HG02678 (cell line): ENCODE results near the gene CEACAM8.
"Not testable (repeated sequence)": the region's sequence is repeated elsewhere in the genome, so short reads cannot be mapped to it uniquely, and the experiment has no call there.

Experiments used
- ATAC-seq: cut with Tn5 transposase; IDR thresholded peaks from one replicate; pipeline ENCODE4 v1.9.1; 2021; ENCODE audit warnings: mild to moderate bottlenecking, moderate library complexity; ENCODE audit not compliant: unreplicated experiment

The CEACAM8 gene

DNA sequence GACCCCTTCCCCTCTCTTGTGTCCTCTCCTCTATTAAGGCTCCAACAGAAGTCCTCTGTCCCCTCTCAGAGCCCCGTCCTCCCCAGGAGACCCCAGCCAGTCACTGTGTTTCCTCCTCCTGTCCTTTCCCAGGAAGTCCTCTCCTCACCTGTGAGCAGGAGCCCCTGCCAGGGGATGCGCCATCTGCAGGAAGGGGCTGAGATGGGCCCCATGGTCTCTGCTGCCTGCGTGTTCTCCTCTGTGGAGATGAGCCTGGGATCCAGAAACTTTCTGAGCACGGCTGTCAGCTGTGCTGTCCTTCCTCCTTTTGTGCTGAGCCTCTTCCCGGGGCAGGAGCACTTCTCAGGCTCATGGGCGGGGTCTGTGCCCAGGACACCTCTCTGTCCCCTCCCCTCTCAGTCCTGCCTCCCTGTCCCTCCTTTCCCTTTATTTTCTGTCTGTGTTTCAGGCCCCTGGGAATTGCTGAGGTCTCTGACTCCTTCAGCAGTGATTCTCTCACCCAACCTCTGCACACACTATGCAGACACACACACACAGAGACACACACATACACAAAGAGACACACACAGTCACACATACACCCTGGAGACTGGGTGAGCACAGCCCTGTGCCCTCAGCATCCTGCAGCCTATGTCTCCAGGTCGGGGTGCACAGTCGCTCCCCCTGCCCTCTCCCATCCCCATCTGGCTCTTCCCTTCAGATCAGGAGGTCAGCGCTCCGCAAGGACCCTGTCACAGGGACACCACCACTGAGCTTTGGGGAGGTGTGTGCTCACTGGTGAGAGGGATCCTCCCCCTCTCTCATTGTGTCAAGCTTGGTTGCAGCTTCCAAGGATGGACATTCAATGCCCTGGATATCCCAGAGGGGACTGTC, at the start of gene CEACAM8:
CEACAM8 (minus strand) TSS at position 308 of the 873 bp plus-strand sequence; CDS start at position 212, 96 bp downstream.
- no peak for ATAC-seq

DNA sequence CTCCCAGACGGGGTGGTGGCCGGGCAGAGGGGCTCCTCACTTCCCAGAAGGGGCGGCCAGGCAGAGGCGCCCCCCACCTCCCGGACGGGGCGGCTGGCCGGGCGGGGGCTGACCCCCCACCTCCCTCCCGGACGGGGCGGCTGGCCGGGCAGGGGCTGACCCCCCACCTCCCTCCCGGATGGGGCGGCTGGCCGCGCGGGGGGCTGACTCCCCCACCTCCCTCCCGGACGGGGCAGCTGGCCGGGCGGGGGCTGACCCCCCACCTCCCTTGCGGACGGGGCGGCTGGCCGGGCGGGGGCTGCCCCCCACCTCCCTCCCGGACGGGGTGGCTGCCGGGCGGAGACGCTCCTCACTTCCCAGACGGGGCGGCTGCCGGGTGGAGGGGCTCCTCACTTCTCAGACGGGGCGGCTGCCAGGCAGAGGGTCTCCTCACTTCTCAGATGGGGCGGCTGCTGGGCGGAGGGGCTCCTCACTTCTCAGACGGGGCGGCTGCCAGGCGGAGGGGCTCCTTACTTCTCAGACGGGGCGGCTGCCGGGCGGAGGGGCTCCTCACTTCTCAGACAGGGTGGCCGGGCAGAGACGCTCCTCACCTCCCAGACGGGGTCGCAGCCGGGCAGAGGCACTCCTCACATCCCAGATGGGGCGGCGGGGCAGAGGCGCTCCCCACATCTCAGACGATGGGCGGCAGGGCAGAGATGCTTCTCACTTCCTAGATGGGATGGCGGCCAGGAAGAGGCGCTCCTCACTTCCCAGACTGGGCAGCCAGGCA, 44.8 kb upstream of the CEACAM8 start:
- ATAC-seq = not testable (repeated sequence)

GRCh38 chr19:42635233-42635539, 40.5 kb upstream of the CEACAM8 start:
- no peak for ATAC-seq

GRCh38 chr19:42634409-42635232, 39.9 kb upstream of the CEACAM8 start:
- ATAC-seq = no peak

DNA sequence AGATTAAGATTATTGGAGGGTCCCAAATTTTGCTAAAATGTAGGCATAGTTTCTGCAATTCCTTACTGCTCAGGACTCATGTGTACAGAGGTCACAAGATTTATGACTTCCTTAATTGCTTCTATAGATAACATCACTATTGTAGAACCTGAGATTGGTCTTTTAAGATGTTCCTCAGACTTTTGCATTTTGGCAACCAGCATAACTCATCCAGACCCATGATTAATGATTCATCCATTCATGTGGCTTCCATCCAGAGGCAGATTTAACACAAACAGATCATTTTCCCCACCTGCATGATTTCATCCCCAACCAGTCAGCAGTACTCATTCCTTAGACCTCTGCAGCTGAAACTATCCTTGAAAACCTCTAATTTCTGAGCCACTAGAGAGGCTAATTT, 34.5 kb upstream of the CEACAM8 start:
- ATAC-seq = no peak

GRCh38 chr19:42628411-42629140, 33.9 kb upstream of the CEACAM8 start:
- no peak for ATAC-seq

DNA sequence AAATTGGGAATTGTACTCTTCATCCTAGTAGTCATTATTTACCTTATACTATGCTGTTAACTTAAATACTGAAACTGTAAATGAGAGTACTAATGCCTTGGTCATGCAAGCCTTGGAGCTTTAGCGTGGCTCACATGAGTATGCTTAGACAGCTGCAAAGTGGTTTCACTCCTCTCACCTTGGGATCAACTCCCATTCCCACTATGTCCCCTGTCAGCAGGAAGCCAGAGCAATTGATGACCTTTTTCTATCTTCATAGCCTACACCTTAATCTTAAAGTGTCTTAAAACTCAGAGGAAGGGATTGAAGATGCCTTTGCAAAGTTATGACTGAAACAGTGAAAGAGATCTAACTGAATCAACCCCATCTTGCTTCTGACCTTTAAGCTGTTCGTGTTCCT, 33.2 kb upstream of the CEACAM8 start:
- ATAC-seq = no peak

DNA sequence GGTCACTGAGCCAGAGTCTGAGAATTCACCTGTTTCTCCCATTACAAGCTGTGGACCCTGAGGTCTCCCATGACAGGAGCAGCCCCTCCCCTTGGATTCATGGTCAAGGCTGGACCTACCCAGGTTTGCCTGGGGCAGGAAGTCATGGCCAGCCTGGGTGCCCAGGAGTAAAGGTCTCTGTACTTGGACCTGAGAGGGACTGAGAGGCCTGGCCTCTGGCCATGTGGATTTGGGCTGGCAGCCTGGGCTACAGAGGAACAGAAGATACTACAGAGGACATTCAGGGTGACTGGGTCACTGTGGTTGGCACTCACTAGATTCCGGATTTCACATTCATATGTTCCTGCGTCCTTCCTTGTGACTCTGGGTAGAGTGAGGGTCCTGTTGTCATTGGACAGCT, 31.5 kb upstream of the CEACAM8 start:
- no peak for ATAC-seq

DNA sequence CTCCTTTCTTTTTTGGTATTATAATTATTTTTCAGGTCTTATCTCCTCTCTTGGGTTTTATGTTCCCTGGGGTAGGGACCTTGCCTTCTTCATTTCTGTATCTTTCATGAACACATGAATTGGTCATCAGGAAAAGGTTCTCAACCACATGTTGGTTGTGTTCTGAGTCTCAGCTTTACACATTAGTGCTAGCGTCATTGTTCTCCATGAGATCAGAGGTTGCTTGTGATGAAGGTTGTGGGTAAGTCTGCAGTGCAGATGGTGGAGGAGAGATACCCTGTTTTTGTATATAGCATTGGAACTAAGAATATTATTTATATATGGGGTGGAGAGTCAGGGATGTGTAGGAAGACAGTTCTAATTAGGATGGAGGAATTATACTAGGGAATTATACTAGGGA, 24.5 kb upstream of the CEACAM8 start:
- no peak for ATAC-seq

GRCh38 chr19:42613666-42614065, 18.9 kb upstream of the CEACAM8 start:
- ATAC-seq = no peak

DNA sequence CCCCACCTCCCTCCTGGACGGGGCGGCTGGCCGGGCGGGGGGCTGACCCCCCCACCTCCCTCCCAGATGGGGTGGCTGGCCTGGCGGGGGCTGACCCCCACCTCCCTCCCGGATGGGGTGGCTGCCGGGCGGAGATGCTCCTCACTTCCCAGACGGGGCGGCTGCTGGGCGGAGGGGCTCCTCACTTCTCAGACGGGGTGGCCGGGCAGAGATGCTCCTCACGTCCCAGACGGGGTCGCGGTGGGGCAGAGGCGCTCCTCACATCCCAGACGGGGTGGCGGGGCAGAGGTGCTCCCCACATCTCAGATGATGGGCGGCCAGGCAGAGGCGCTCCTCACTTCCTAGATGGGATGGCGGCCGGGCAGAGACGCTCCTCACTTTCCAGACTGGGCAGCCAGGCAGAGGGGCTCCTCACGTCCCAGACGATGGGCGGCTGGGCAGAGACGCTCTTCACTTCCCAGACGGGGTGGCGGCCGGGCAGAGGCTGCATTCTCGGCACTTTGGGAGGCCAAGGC, 15.7 kb upstream of the CEACAM8 start:
- ATAC-seq = not testable (repeated sequence)

DNA sequence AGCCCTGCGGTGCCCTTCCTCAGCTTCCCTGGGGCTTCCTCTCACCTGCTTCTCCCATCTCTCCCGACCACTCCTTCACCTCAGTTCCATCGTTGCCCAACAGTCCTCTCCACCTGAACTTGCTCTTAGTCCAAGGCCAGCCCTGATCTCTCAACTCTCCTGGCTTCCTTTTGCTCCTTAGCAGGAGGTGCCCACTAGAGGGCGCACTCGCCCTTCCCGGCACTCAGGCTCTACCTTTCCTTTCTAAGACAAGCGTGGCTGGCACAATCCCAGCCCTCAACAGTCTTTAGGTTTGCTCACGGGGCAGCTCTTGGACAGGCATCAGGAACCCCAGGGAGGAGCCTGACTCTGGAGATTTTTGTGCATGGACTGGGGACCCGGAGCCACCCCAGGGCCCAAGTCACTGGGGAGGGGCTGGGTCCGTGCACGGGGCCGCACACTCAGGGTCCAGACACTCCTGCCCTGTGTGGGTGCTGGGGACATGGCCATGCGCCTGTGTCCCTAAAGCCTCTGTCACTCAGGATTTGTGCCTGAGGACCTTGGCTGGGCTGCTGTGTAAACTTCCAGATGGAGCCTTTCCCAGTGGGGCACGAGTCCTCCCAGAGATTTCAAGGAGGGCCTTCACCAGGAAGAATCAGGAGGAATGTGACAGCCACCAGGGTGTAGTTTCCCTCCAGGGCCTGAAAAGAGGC, 12.1 kb upstream of the CEACAM8 start:
- no peak for ATAC-seq

DNA sequence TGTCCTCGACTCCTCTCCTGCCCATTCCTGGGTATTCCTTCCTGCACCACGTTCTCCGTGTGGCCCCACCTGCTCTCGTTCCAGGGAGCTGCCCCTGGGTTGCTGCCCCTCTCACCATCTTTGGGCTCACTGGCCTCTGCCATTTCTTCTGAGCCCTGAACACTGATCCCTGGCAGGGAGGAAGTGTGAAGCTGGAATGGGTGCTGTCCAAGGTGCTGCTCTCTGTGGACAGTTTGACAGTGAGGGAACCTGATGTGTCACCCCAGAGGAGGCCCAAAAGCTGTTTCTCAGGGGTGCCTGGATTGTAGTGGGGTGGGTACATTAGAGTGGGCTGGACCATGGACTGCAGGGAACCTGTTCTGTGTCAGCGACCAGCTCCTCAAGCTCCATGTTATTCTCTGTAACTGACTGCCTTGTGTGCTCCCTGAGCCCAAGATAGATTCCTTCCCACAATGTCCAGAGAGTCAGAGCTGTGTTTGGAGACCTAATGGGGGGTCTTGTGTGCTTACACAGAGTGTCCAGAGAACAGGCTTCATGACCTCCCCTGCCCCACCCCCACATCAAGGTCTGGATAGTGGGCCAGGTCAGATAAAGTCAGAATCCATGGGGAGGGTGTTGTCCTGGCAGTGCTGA, 7.2 kb upstream of the CEACAM8 start:
- ATAC-seq = no peak

DNA sequence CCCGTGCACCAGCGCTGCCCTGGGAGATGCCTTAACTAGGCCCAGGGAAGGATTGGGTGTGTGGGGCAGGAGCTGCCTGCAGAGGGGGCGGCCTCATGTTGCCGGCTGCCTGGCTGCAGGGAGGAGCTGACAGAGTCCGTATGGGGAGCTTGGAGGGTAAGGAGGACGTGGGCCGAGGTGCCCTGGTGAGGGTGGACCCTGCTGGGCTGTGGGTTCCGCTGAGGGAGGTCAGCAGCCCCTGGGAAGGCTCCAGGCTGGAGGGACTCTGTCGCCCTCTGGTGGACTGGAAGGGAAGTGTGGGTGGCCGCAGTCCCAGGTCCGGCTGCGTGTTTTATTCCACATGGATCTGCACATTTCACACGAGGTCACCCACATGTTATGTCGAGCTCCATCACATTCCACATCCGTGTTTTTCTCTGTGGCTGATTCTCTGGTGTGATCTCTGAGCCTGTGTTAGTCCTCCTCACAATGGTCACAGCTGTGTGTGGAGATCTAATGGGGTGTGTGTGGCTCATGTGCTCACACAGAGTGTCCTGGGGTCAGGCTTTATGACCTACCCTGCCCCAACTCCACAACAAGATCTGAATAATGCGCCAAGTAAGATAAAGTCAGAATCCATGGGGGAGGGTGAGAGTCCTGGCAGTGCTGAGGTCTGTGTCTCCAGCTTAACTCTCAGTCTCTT, 1.8 kb upstream of the CEACAM8 start:
- no peak for ATAC-seq

DNA sequence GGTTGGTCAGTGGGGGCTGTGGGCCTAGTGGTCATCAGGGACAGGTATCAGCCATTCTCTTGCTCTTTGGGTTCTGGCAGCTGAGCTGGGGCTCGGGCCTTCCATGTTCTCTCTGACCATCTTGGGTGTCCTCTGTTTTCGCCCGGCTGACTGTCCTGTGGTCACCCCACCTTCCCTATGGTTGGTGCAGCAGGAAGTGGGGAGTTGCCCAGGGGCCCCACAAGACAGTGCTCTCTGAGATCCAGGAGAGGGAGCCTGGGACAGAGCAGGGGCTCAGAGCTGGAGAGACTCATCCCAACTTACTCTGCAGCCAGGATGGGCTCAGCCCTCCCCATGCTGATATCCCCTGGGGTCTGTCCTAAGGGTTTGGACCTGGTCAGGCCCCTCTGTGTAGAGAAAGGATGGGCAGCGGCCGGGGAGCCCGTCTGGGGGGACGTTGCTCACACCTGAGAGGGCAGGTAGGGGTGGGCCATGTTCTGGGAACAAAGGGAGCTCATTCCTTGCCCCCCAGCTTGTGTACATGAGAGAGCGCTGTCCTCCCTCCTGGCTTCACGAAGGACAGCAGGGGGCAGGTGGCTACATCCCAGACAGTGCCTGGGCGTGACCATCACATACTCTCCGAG, 937 bp upstream of the CEACAM8 start:
- no peak for ATAC-seq

- ATAC-seq = no peak
Measured at GRCh38 chr19:42589792-42590191, 4.9 kb downstream of the CEACAM8 start.

GRCh38 chr19:42584466-42584865, 10.3 kb downstream of the CEACAM8 start:
- no peak for ATAC-seq

GRCh38 chr19:42577016-42577415, 17.7 kb downstream of the CEACAM8 start:
- ATAC-seq = no peak
